Tibial nerve (tissue), 4 donors: ENCODE data around the gene BIRC2.

ENCODE experiments used
- EP300 ChIP-seq, 2 donors: sonication (generic); formaldehyde crosslinking; IDR thresholded peaks; one replicate each; pipeline ENCODE4 v1.6.1; 2017; ENCODE audit warnings: antibody characterized with exemption in 2 of 2, mild to moderate bottlenecking in 1 of 2
- POLR2A ChIP-seq, 2 donors: fragments of 450-650 bp; IDR thresholded peaks; one replicate each; pipeline ENCODE4 v1.6.1; 2017; ENCODE audit warnings: antibody characterized with exemption in 2 of 2, mild to moderate bottlenecking in 2 of 2, moderate library complexity in 2 of 2
- TF ChIP-seq, protein P1 (sequence below), 5 experiments: fragments of 200-600 bp in 3 of 5; fragments of 450-650 bp in 2 of 5; sonication (generic) in 3 of 5; IDR thresholded peaks; one replicate each; pipeline ENCODE4 v1.5.1; 2016 to 2019; ENCODE audit warnings: antibody characterized with exemption in 5 of 5, mild to moderate bottlenecking in 3 of 5, moderate library complexity in 2 of 5

DNA sequence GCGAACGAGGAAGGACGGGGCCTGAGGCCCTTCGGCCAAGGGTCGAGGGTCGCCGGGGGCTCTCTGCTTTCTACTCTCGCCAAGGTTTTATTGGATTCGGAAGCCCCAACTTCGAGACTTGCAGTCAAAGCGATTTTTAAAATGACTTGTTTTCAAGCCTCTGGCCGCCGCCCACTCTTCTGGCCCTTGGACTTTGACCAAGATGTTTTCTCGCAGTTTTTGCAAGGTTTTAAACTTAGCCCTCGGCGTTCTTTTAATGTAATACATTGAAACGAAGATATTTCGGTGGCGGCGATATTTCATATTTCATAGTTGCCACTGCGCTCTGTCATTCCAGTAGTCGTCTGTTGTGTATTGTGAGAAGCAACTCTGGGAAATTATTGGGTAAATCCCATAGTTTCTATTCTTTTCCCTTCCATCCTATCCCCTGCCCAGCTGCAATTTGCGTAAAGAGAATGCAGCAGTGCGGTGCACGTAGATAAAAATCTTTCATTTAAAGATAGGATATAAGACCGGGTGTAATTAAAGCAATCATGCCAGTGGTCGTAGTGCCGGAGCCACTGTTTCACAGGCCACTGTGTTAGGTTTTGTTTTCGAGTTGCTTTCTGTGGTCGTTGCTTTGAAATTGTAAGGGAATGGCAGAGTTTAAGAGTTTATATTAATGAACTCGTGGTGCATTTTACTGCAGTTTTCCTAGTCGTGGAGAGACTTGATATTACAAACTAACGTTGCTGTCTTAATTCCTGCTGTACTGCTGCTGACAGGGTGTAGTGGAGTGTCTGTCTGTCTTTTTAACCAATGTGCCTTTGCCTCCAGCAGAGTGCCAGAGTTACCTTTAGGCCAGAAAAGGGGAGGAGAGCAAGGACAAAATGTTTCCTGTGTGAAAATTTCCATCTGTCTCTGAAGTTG lies 702 bp downstream of the BIRC2 start:
- TF ChIP-seq, protein P1, sequence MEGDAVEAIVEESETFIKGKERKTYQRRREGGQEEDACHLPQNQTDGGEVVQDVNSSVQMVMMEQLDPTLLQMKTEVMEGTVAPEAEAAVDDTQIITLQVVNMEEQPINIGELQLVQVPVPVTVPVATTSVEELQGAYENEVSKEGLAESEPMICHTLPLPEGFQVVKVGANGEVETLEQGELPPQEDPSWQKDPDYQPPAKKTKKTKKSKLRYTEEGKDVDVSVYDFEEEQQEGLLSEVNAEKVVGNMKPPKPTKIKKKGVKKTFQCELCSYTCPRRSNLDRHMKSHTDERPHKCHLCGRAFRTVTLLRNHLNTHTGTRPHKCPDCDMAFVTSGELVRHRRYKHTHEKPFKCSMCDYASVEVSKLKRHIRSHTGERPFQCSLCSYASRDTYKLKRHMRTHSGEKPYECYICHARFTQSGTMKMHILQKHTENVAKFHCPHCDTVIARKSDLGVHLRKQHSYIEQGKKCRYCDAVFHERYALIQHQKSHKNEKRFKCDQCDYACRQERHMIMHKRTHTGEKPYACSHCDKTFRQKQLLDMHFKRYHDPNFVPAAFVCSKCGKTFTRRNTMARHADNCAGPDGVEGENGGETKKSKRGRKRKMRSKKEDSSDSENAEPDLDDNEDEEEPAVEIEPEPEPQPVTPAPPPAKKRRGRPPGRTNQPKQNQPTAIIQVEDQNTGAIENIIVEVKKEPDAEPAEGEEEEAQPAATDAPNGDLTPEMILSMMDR (IDR thresholded peaks at IDR 0.05): no peak
- TF ChIP-seq POLR2A (IDR thresholded peaks at IDR 0.05) (no peak), EP300 (IDR thresholded peaks at IDR 0.05) (no peak)
